Liver (tissue), 3 donors: ENCODE measurements around the gene HOXB4.

Experiments used
- EGR1 ChIP-seq, 2 donors: IDR thresholded peaks; 2 replicates each; pipeline ENCODE4 v1.6.1; 2016 to 2018; ENCODE audit warnings: antibody characterized with exemption in 2 of 2, low read depth in 2 of 2
- GABPA ChIP-seq, 2 donors: IDR thresholded peaks in 1 of 2; conservative IDR thresholded peaks in 1 of 2; 2 replicates each; pipeline ENCODE4 v1.6.1; 2016; ENCODE audit warnings: antibody characterized with exemption in 2 of 2, mild to moderate bottlenecking in 1 of 2, moderate library complexity in 1 of 2
- HNF4G ChIP-seq: IDR thresholded peaks from 2 replicates; pipeline ENCODE4 v1.6.1; 2016; ENCODE audit warnings: antibody characterized with exemption
- JUND ChIP-seq, 2 donors: IDR thresholded peaks; 2 replicates each; pipeline ENCODE4 v1.6.1; 2016; ENCODE audit warnings: antibody characterized with exemption in 2 of 2
- RAD21 ChIP-seq, 2 donors: IDR thresholded peaks; 2 replicates each; pipeline ENCODE4 v1.6.1; 2016; ENCODE audit warnings: antibody characterized with exemption in 2 of 2, mild to moderate bottlenecking in 2 of 2
- RXRA ChIP-seq, 2 donors: IDR thresholded peaks; 2 replicates each; pipeline ENCODE4 v1.6.1; 2017 to 2018; ENCODE audit warnings: antibody characterized with exemption in 2 of 2, mild to moderate bottlenecking in 1 of 2
- SP1 ChIP-seq: IDR thresholded peaks from 2 replicates; pipeline ENCODE4 v1.6.1; 2018; ENCODE audit warnings: antibody characterized with exemption, mild to moderate bottlenecking
- TAF1 ChIP-seq: conservative IDR thresholded peaks from 2 replicates; pipeline ENCODE4 v1.6.1; 2016; ENCODE audit warnings: antibody characterized with exemption, mild to moderate bottlenecking
- YY1 ChIP-seq: IDR thresholded peaks from 2 replicates; pipeline ENCODE4 v1.6.1; 2016; ENCODE audit warnings: antibody characterized with exemption, mild to moderate bottlenecking
- TF ChIP-seq, protein P1 (sequence below): fragments of 150-350 bp; IDR thresholded peaks from 2 replicates; pipeline ENCODE4 v1.5.1; 2017; ENCODE audit warnings: improper control_type of control experiment, low read depth, low read length; ENCODE audit not compliant: missing input control
- TF ChIP-seq, protein P2 (sequence below): IDR thresholded peaks from 2 replicates; pipeline ENCODE4 v1.6.1; 2016; ENCODE audit warnings: antibody characterized with exemption
- TF ChIP-seq, protein P3 (sequence below): IDR thresholded peaks from 2 replicates; pipeline ENCODE4 v1.6.1; 2016; ENCODE audit warnings: antibody characterized with exemption
- TF ChIP-seq, protein P4 (sequence below): IDR thresholded peaks from 2 replicates; pipeline ENCODE4 v1.6.1; 2016; ENCODE audit warnings: antibody characterized with exemption, mild to moderate bottlenecking
- TF ChIP-seq, protein P5 (sequence below): IDR thresholded peaks from 2 replicates; pipeline ENCODE4 v1.6.1; 2016; ENCODE audit warnings: antibody characterized with exemption
- donor health status: healthy.
- donor health status: healthy.

DNA sequence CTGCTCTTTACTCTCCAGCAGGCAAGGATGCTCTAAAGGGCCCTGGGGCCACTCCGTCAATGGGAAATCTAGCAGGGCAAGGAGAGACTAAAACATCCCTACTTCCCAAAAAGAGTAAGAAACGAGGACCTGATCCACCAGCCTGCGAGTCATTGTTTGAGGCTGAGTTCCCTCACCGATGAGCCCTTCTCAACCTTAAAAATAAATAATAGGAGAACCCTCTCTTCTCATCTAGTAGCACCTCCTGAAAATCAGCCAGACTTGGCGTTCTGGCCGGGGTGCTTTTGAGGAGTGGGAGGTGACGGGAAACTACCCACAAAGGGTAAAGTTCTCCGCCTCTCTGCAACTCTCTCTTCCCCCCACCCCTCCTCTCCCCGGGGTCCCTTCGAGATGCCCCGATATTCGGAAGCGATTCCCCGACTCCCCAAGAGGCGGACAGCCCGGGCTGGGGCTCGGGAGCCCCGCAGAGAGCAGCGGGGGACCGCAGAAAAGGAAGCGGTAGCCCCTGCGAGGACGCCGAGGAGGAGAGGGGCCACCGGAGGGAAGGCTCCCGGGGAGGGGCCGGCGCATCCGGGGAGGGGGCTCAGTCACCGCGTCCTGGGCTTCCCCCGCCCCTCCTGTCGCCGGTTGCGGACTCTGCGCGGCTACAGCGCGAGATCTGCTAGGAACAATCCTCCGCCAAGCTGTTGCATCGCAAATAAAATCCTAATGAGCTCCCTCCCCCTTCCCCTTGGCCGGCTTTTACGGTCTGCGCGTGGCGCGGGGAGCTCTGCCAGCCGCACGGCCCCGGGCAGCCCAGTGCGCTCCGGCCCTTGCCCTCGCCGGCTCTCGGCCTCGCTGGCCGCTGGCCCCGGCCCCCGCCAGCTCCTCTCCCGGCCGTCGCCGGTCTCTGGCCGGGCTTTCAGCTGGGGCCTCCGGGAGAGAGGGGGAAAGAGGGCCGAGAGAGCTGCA, 46.7 kb upstream of the HOXB4 start:
- TF ChIP-seq, protein P1, sequence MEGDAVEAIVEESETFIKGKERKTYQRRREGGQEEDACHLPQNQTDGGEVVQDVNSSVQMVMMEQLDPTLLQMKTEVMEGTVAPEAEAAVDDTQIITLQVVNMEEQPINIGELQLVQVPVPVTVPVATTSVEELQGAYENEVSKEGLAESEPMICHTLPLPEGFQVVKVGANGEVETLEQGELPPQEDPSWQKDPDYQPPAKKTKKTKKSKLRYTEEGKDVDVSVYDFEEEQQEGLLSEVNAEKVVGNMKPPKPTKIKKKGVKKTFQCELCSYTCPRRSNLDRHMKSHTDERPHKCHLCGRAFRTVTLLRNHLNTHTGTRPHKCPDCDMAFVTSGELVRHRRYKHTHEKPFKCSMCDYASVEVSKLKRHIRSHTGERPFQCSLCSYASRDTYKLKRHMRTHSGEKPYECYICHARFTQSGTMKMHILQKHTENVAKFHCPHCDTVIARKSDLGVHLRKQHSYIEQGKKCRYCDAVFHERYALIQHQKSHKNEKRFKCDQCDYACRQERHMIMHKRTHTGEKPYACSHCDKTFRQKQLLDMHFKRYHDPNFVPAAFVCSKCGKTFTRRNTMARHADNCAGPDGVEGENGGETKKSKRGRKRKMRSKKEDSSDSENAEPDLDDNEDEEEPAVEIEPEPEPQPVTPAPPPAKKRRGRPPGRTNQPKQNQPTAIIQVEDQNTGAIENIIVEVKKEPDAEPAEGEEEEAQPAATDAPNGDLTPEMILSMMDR, result no peak
- TF ChIP-seq, protein P2, sequence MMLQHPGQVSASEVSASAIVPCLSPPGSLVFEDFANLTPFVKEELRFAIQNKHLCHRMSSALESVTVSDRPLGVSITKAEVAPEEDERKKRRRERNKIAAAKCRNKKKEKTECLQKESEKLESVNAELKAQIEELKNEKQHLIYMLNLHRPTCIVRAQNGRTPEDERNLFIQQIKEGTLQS, result no peak
- no peak for TF ChIP-seq RXRA (IDR thresholded peaks at IDR 0.05)
- TF ChIP-seq, protein P3, sequence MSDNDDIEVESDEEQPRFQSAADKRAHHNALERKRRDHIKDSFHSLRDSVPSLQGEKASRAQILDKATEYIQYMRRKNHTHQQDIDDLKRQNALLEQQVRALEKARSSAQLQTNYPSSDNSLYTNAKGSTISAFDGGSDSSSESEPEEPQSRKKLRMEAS, result no peak
- TF ChIP-seq TAF1, result no peak
- TF ChIP-seq JUND (IDR thresholded peaks at IDR 0.05), result no peak
- TF ChIP-seq EGR1 (IDR thresholded peaks at IDR 0.05; ENCODE audit: low read depth in 2 of 2), result no peak
- TF ChIP-seq, protein P4, sequence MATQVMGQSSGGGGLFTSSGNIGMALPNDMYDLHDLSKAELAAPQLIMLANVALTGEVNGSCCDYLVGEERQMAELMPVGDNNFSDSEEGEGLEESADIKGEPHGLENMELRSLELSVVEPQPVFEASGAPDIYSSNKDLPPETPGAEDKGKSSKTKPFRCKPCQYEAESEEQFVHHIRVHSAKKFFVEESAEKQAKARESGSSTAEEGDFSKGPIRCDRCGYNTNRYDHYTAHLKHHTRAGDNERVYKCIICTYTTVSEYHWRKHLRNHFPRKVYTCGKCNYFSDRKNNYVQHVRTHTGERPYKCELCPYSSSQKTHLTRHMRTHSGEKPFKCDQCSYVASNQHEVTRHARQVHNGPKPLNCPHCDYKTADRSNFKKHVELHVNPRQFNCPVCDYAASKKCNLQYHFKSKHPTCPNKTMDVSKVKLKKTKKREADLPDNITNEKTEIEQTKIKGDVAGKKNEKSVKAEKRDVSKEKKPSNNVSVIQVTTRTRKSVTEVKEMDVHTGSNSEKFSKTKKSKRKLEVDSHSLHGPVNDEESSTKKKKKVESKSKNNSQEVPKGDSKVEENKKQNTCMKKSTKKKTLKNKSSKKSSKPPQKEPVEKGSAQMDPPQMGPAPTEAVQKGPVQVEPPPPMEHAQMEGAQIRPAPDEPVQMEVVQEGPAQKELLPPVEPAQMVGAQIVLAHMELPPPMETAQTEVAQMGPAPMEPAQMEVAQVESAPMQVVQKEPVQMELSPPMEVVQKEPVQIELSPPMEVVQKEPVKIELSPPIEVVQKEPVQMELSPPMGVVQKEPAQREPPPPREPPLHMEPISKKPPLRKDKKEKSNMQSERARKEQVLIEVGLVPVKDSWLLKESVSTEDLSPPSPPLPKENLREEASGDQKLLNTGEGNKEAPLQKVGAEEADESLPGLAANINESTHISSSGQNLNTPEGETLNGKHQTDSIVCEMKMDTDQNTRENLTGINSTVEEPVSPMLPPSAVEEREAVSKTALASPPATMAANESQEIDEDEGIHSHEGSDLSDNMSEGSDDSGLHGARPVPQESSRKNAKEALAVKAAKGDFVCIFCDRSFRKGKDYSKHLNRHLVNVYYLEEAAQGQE, result no peak
- TF ChIP-seq SP1, result no peak
- TF ChIP-seq GABPA (IDR thresholded peaks at IDR 0.05 in 1 of 2, conservative IDR thresholded peaks at IDR 0.05 in 1 of 2), result no peak
- TF ChIP-seq, protein P5, sequence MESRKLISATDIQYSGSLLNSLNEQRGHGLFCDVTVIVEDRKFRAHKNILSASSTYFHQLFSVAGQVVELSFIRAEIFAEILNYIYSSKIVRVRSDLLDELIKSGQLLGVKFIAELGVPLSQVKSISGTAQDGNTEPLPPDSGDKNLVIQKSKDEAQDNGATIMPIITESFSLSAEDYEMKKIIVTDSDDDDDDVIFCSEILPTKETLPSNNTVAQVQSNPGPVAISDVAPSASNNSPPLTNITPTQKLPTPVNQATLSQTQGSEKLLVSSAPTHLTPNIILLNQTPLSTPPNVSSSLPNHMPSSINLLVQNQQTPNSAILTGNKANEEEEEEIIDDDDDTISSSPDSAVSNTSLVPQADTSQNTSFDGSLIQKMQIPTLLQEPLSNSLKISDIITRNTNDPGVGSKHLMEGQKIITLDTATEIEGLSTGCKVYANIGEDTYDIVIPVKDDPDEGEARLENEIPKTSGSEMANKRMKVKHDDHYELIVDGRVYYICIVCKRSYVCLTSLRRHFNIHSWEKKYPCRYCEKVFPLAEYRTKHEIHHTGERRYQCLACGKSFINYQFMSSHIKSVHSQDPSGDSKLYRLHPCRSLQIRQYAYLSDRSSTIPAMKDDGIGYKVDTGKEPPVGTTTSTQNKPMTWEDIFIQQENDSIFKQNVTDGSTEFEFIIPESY, result no peak
- TF ChIP-seq RAD21 (IDR thresholded peaks at IDR 0.05), result no peak
- TF ChIP-seq YY1, result no peak
- TF ChIP-seq HNF4G, result no peak
